Natural killer cell (primary cell): Measurements from ENCODE around the gene SARNP. TPM values are rescaled to one million over a fixed set of nuclear protein-coding genes. Genes with fewer than 3 reads are reported as not detected.

Experiments used
- ATAC-seq, 3 donors: fragments of 150-1000 bp in 2 of 3; fragments of 200-7000 bp in 1 of 3; cut with Tn5 transposase; 1 replicate in 1 of 3; 2 replicates in 2 of 3; pipeline ENCODE4 v1.10.0; 2021; ENCODE audit warnings: mild to moderate bottlenecking in 2 of 3, moderate library complexity in 2 of 3
- DNase-seq, 2 donors: peaks; one replicate each; pipeline versions ENCODE4 v3.0.0 to v3.0.0-alpha.2; 2013 to 2021; ENCODE audit warnings: mixed read lengths in 1 of 2
- H3K27ac ChIP-seq: one replicate; pipeline ENCODE4 v1.5.1; 2013; ENCODE audit warnings: mild to moderate bottlenecking, low read length
- H3K27me3 ChIP-seq: one replicate; pipeline ENCODE4 v1.6.1; 2013; ENCODE audit warnings: low read length; ENCODE audit not compliant: control insufficient read depth, insufficient read depth
- H3K36me3 ChIP-seq: one replicate; pipeline ENCODE4 v1.6.1; 2013; ENCODE audit warnings: low read length; ENCODE audit not compliant: control insufficient read depth, insufficient read depth
- H3K4me1 ChIP-seq: one replicate; pipeline ENCODE4 v1.6.1; 2013; ENCODE audit warnings: low read length; ENCODE audit not compliant: control insufficient read depth, insufficient read depth
- H3K4me3 ChIP-seq: one replicate; pipeline ENCODE4 v1.5.1; 2013; ENCODE audit warnings: low read length
- H3K9me3 ChIP-seq: one replicate; pipeline ENCODE4 v1.6.1; 2013; ENCODE audit warnings: low read length; ENCODE audit not compliant: control insufficient read depth, insufficient read depth
- H3K27ac Mint-ChIP-seq, 2 donors: one replicate each; pipeline ENCODE4 v1.8.0; 2022; ENCODE audit warnings: mild to moderate bottlenecking in 2 of 2, mixed read lengths in 2 of 2, moderate library complexity in 1 of 2
- H3K27me3 Mint-ChIP-seq, 2 donors: one replicate each; pipeline ENCODE4 v1.8.0; 2022; ENCODE audit warnings: low read depth in 2 of 2, mixed read lengths in 2 of 2
- H3K36me3 Mint-ChIP-seq: one replicate; pipeline ENCODE4 v1.8.0; 2022; ENCODE audit warnings: mixed read lengths
- H3K4me1 Mint-ChIP-seq, 2 donors: one replicate each; pipeline ENCODE4 v1.8.0; 2022; ENCODE audit warnings: mixed read lengths in 2 of 2
- H3K4me3 Mint-ChIP-seq: one replicate; pipeline ENCODE4 v1.8.0; 2022; ENCODE audit warnings: mild to moderate bottlenecking, moderate library complexity, mixed read lengths
- H3K9me3 Mint-ChIP-seq, 2 donors: one replicate each; pipeline ENCODE4 v1.8.0; 2022; ENCODE audit warnings: mixed read lengths in 2 of 2
- CTCF ChIP-seq: fragments of 200-600 bp; IDR thresholded peaks from one replicate; pipeline ENCODE4 v1.8.0; 2022; ENCODE audit warnings: antibody characterized with exemption
- WGBS: methylation state at CpG from one replicate; pipeline ENCODE4 v1.1.7; 2013; ENCODE audit warnings: missing lambda C conversion rate; ENCODE audit not compliant: insufficient coverage; 5-methylcytosine and 5-hydroxymethylcytosine counted together
- intact Hi-C: fragments of 100-400 bp; cut with micrococcal nuclease; formaldehyde crosslinking; loops from one replicate; pipeline ENCODE4 v1.14.2; 2022
- total RNA-seq, 4 donors: library from RNA; stranded (reverse); fragments of 120-200 nt in 1 of 4; gene quantifications; one replicate each; pipeline versions ENCODE4 v1.2.3 to v1.2.4, GENCODE V29; 2013 to 2022

SARNP gene
- total RNA-seq, 3 donors from 2014 or later (not counting 1 experiment from before 2014, with no cell fraction given): 50.5 to 57.0 (median 51.2) TPM

GRCh38 chr12:55728186-55728938, 89.2 kb downstream of the SARNP start:
- peaks cover 43 to 66% of the 10 kb centered on the region in 2 donors for H3K4me1 Mint-ChIP-seq

GRCh38 chr12:55727643-55728185, 89.8 kb downstream of the SARNP start:
- peak overlapping the region; percentile 88 for H3K4me3 Mint-ChIP-seq
- H3K4me1 Mint-ChIP-seq: peaks cover 43 to 66% of the 10 kb centered on the region in 2 donors
- Histone ChIP-seq H3K4me3 (peak overlapping the region; percentile 83), H3K4me1 (peaks cover 63% of the 10 kb centered on the region), H3K27me3 (no peaks in the 10 kb centered on the region), H3K36me3 (peaks cover 29% of the 10 kb centered on the region), H3K9me3 (no peaks in the 10 kb centered on the region), H3K27ac (peak overlapping the region; percentile 93)
- no peaks in the 10 kb centered on the region for H3K9me3 Mint-ChIP-seq
- DNase-seq (no peak), ATAC-seq (no peak)
- H3K36me3 Mint-ChIP-seq: peaks cover 10% of the 10 kb centered on the region
- no peak for TF ChIP-seq CTCF
- intact Hi-C loops: loop anchor here (5.0 kb wide), 1 partner anchor 205 kb away; the partner anchor contains the start of gene DGKA
- H3K27me3 Mint-ChIP-seq: no peaks in the 10 kb centered on the region
- H3K27ac Mint-ChIP-seq: peak overlapping the region; percentile 69 to 95
- WGBS: 13% methylated on average over 5 of the region's 9 CpGs

More at GRCh38 chr12:55728186-55728938, 89.2 kb downstream of the SARNP start:
- Histone ChIP-seq H3K27me3 (no peaks in the 10 kb centered on the region), H3K4me3 (peak overlapping the region; percentile 83), H3K36me3 (peaks cover 24% of the 10 kb centered on the region), H3K4me1 (peaks cover 67% of the 10 kb centered on the region), H3K27ac (peak overlapping the region; percentile 93), H3K9me3 (no peaks in the 10 kb centered on the region)
- Mint-ChIP-seq H3K4me3 (peak overlapping the region; percentile 88), H3K36me3 (peaks cover 10% of the 10 kb centered on the region), H3K27me3 (no peaks in the 10 kb centered on the region), H3K9me3 (no peaks in the 10 kb centered on the region), H3K27ac (peak overlapping the region; percentile 69 to 95)
- ATAC-seq (no peak), DNase-seq (peak in 1 of 2 donors; percentile 42)
- intact Hi-C loops: loop anchor here (5.0 kb wide), 1 partner anchor 204 kb away; the partner anchor contains the start of gene DGKA
- under 1% methylated on average over 56 of the region's 61 CpGs for WGBS
- TF ChIP-seq CTCF: no peak

GRCh38 chr12:55726971-55727370, 90.6 kb downstream of the SARNP start:
- peak overlapping the region; percentile 69 to 95 for H3K27ac Mint-ChIP-seq
- H3K4me3 ChIP-seq: no peak overlapping the region
- no peaks in the 10 kb centered on the region for H3K27me3 ChIP-seq
- peak overlapping the region; percentile 93 for H3K27ac ChIP-seq
- peaks cover 57% of the 10 kb centered on the region for H3K4me1 ChIP-seq
- H3K9me3 ChIP-seq: no peaks in the 10 kb centered on the region
- peaks cover 43 to 60% of the 10 kb centered on the region in 2 donors for H3K4me1 Mint-ChIP-seq
- intact Hi-C loops: loop anchor here (5.0 kb wide), 1 partner anchor 205 kb away; the partner anchor contains the start of gene DGKA
- peaks cover 29% of the 10 kb centered on the region for H3K36me3 ChIP-seq
- no peak for TF ChIP-seq CTCF
- H3K4me3 Mint-ChIP-seq: peak overlapping the region; percentile 88
- ATAC-seq (no peak), DNase-seq (no peak)
- H3K9me3 Mint-ChIP-seq: no peaks in the 10 kb centered on the region
- 51% methylated on average over 10 of the region's 10 CpGs for WGBS
- no peaks in the 10 kb centered on the region for H3K27me3 Mint-ChIP-seq
- H3K36me3 Mint-ChIP-seq: peaks cover 10% of the 10 kb centered on the region
